CD4-positive, alpha-beta T cell treated with Interleukin-17A for 4 hours (primary cell): ENCODE results near the gene TRIM56.
"Not testable (repeated sequence)": the region's sequence is repeated elsewhere in the genome, so short reads cannot be mapped to it uniquely, and the experiment has no call there.

ENCODE experiments used
- DNase-seq: peaks from one replicate; pipeline ENCODE4 v3.0.0-alpha.2; 2020; ENCODE audit warnings: mixed read lengths

Gene TRIM56

DNA sequence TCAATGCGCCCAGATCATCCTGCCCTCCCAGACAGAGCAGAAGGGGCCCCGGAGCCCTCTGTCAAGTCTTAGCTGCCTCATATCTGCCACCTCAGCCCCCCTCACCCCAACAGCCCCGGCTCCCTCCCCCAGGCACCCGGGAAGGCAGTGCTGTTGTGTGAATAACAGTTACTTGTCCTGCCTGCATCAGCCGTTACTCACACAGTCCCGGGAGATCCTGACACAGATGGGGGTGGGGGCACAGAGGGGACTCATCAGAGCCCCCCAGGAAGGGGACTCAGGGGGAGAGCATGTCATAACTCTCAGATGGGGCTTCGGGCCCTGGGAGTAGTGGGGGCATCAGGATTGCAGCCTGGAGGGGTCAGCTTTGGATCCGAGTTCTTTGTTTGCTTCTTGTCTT lies 29.2 kb downstream of the TRIM56 start:
- DNase-seq: no peak

DNA sequence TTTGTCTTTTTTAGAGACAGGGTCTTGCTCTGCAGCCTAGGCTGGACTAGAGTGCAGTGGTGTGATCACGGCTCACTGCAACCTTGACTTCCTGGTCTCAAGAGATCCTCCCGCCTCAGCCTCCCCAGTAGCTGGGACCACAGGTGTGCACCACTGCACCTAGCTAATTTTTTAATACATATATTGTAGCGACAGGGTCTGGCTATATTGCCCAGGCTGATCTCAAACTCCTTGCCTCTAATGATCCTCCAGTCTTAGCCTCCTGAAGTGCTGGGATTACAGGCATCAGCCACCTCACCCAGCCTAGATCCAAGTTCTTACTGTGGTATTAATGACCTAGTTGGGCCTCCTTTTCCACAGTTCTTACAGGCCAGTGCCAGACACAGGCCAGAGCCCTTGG lies 29.9 kb downstream of the TRIM56 start:
- DNase-seq: no peak

DNA sequence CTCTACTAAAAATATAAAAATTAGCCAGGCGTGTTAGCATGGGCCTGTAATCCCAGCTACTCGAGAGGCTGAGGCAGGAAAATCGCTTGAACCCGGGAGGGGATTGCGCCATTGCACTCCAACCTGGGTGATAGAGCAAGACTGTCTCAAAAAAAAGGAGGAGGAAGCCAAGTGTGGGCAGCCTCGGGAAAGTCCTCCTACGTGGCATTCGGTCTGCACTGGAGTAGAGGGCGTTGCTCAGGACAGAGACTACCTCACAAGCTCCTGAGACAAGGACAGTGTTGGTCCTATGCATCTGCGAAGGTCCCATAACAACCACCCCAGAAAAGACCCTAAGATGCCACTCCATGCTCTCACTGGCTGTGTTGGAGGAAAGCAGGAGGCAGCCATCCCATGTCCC lies 31.6 kb downstream of the TRIM56 start:
- no peak for DNase-seq

DNA sequence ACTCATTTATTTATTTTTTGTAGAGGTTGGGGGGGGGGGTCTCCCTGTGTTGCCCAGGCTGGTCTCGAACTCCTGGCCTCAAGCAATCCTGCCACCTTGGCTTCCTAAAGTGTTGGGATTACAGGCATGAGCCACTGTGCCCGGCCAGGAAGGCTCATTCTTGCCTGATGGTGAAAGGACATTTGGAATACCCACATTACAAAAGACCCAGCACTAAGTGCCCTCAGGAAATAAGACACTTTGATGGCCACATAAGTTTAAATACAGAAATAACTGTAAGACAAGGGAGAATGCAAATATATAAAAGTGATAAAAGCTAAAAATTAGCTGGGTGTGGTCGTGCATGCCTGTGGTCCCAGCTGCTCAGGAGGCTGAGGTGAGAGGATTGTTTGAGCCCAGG lies 33.6 kb downstream of the TRIM56 start:
- DNase-seq: no peak

DNA sequence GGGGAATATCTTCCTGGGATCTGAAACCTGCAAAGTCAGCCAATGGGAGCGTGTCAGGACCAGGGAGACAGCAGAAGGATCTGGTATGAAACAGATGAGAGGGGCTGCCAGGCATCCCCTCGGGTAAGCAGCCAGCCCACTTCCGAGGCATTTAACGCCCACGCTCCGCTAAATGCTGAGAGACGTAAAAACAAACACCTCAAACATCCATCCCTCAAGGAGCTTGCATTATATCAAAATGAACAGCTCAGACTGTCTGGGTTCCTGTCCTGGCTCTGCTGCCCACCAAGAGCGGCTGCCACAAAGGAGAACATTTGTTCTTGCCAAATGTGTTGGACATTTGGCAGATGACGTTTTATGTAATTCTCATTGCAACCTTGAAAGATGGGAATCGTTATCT lies 34.6 kb downstream of the TRIM56 start:
- DNase-seq: no peak

DNA sequence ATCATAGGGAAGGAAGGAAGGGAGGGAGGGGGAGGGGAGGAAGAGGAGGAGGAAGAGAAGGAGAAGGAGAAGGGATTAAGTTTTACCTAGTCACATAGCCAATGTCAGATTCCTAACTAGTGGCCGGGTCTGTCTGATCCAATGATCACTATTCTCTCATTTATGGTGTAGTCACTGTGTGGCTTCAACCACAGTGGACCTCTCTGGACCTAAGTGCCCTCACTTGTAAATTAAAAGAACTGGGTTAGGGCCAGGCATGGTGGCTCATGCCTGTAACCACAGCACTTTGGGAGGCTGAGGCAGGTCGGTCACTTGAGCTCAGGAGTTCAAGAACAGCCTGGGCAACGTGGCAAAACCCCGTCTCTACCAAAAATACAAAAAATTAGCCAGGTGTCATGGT lies 35.0 kb downstream of the TRIM56 start:
- DNase-seq: no peak

DNA sequence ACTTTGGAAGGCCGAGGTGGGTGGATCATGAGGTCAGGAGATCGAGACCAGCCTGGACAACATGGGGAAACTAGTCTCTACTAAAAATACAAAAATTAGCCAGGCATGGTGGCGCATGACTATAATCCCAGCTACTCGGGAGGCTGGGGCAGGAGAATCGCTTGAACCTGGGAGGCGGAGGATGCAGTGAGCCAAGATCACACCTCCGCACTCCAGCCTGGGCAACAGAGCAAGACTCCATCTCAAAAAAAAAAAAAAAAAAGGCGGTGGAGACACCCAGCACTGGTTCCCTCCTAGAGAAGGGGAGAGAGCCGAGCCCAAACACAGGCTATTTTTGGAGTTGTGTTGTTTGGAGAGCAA lies 36.3 kb downstream of the TRIM56 start:
- DNase-seq: not testable (repeated sequence)

DNA sequence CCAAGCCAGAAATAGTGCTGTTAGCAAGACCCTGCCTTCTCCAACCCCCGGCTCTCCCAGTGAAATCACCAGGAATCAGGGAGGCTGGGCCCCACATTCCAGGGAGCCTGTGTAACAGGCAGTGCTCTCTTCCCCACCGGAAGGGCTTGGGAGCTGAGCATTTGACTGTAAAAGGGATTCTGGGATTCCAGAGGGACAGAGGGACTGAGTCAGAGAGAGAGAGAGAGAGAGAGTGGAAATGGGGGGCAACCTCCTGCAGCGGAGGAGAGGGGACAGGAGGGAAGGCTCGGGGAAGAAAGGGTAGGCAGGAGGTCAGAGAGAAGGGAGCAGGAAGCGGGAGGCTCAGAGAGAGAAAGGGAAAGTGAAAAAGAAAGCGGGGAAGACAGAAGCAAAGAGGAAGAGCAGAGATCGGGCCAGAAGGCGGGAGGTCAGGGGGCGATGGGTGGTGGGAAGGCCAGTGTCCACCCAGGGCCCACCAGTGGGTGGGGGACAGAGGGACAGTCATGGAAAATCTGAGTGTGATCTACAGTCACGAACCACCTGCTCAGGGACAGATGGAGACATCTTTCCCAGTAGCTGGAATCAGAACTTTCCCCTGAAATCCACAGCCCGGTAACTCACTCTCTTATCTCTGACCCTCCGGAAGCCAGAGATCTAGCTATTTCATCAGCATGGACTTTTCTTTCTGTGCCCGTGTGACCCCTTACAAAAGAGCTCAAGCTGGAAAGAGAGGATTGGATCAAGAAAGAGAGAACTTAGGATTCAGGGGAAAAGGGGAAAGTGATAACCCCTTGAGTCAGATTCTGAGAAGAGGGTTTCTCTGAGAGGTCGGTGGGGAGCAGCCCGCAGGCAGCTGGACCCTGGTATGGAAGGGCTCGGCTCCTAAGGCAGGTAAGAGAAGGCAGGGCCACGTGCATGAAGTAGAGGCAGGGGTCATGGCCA lies 37.0 kb downstream of the TRIM56 start:
- DNase-seq: no peak

DNA sequence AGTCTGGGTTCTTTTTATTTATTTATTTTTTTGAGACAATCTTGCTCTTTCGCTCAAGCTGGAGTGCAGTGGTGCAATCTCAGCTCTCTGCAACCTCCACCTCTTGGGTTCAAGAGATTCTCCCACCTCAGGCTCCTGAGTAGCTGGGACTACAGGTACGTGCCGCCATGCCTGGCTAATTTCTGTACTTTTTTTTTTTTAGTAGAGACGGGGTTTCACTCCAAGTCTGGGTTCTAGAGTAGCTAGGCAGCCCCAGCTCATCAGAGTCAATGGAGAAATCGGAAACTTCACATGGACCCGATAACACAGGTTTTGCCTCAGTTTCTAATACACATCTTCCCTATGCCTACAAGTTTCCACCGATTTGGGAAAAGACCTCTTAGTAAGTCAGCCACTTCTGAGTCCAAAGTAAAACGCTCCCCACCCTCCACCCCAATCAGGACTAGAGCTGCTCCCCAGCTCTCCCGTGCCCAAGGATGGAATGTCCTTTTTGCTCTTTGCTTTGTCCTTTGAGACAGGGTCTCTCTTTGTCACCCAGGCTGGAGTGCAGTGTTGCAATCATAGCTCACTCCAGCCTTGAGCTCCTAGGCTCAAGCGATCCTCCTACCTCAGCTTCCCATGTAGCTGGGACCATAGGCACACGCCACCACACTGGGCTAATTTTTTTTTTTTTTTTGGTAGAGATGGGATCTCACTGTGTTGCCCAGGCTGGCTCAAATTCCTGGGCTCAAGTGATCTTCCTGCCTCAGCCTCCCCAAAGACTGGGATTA lies 37.8 kb downstream of the TRIM56 start:
- DNase-seq: no peak

DNA sequence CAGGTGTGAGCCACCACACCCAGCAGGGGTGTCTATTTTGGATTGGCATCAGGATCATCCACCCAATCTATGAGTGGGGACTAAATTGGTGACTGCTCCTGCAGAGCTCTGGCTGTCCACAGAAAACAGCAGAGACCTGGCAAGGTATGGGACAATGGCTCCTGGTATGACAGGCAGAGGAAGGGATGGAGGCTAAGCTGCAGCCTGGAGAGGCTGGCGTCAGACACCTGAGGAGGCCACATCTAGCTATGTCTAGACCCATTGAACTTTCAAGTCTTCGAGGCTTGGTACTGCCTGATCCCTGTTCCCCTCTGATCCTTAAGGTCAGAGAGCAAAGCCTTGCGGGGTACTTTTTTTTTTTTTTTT lies 38.4 kb downstream of the TRIM56 start:
- DNase-seq: no peak

DNA sequence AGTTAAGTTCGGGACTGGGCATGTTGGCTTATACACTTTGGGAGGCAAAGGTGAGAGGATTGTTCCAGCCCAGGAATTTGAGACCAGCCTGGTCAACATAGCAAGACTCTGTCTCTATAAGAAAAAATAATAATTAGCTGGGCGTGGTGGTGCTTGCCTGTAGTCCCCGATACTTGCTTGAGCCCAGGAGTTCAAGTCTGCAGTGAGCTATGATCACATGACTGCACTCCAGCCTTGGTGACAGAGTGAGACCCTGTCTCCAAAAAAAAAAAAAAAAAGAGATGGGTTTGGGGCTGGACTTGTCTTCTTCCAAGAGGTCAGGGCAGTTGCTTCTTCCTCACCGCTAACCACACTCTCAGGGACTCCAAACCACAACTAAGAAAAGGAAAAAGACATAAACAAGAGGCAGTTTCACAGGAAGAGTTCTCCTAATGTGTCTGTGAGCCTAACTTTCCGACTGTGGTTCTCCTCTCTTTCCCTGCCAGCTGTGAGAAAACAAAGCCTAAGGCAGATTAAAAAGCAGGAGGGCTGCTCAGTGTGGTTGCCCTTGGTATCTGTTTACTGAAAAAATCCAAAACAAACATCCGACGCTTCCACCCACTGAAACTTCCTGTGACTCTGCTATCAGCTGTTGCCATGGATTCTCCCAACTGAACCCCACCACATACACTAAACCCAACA lies 39.2 kb downstream of the TRIM56 start:
- DNase-seq: no peak

DNA sequence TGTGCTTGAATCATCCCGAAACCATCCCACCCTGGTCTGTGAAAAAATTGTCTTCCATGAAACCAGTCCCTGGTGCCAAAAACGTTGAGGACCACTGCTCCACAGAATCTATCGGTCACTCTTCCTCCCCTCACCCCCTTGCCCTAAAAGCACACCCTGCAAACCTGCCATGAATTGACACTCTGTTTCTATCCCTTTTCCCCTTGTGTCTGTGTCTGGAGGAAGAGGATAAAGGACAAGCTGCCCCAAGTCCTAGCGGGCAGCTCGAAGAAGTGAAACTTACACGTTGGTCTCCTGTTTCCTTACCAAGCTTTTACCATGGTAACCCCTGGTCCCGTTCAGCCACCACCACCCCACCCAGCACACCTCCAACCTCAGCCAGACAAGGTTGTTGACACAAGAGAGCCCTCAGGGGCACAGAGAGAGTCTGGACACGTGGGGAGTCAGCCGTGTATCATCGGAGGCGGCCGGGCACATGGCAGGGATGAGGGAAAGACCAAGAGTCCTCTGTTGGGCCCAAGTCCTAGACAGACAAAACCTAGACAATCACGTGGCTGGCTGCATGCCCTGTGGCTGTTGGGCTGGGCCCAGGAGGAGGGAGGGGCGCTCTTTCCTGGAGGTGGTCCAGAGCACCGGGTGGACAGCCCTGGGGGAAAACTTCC lies 40.8 kb downstream of the TRIM56 start:
- DNase-seq: no peak

DNA sequence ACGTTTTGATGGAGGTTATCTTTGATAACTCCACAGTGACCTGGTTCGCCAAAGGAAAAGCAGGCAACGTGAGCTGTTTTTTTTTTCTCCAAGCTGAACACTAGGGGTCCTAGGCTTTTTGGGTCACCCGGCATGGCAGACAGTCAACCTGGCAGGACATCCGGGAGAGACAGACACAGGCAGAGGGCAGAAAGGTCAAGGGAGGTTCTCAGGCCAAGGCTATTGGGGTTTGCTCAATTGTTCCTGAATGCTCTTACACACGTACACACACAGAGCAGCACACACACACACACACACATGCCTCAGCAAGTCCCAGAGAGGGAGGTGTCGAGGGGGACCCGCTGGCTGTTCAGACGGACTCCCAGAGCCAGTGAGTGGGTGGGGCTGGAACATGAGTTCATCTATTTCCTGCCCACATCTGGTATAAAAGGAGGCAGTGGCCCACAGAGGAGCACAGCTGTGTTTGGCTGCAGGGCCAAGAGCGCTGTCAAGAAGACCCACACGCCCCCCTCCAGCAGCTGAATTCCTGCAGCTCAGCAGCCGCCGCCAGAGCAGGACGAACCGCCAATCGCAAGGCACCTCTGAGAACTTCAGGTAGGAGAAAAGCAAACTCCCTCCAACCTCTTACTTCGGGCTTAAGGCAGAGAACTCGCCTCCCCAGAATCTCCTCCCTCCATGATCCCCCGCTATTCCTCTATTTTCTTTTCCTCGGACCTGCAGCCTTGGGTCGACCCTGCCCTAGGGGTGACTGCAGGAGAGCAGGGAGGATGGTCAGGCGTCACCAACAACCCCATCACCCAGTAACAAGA lies 41.6 kb downstream of the TRIM56 start, which contains the start of gene SERPINE1:
Gene SERPINE1, plus strand, starts transcription at position 454 of the 809 bp plus-strand sequence. CDS start 1,290 bp downstream, outside the sequence.
- DNase-seq: peak; percentile 71

DNA sequence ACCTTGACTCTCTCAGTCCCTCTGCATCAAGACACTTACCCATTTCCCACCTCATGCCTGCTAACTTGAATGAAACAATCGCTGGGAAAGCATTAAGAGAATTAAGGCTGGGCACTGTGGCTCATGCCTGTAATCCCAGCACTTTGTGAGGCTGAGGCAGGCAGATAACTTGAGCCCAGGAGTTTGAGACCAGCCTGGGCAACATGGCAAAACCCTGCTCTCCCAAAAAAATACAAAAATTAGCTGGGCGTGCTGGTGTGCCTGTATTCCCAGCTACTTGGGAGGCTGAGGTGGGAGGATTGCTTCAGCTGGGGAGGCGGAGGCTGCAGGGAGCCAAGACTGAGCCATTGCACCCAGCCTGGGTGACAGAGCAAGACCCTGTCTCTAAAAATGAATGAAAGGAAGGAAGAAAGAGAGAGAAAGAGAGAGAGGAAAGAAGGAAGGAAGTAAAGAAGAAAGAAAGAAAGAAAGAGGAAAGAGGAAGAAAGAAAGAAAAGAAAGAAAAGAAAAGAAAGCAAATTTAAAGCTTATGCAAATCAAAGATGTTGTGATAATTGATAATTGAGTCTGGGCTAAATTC lies 42.3 kb downstream of the TRIM56 start:
- no peak for DNase-seq

DNA sequence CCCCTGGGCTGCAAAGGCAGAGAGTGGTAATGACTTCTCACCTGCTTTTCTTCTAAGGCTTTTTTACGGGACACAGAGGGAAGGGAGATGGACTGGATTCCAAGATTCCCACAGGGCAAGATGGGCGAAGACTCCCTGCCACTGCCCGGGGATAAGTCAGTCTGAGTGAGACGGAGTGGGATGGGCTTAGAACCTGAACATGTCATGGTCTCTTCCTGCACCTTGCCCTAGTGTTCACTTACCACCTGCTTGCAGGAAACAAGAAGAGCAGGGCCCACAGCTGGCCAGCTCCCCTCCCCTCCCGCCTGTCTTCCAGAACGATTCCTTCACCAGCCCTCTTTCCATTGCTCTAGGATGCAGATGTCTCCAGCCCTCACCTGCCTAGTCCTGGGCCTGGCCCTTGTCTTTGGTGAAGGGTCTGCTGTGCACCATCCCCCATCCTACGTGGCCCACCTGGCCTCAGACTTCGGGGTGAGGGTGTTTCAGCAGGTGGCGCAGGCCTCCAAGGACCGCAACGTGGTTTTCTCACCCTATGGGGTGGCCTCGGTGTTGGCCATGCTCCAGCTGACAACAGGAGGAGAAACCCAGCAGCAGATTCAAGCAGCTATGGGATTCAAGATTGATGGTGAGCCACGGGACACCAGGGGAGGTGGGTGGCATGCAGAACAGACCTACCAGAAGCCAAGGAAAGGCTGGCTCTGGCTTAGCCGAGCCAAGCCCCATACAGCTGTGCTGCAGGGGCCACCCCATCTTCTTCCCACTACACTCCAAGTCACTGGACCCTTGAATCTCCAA lies 43.0 kb downstream of the TRIM56 start:
- no peak for DNase-seq

DNA sequence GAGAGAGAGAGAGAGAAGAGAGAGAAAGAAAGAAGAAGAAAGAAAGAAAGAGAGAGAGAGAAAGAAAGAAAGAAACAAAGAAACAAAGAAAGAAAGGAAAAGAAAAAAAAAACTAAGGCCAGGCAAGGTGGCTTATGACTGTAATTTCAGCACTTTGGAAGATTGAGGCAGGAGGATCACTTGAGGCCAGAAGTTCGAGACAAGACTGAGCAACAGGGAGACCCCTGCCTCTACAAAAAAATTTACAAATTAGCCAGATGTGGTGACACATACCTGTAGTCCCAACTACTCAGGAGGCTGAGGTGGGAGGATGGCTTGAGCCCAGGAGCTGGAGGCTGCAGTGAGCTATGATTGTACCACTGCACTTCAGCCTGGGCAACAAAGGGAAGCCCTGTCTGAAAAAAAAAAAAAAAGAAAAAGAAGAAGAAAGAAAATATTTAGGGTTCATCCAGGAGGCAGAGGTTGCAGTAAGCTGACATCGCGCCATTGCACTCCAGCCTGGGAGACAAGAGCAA lies 44.4 kb downstream of the TRIM56 start:
- no peak for DNase-seq

DNA sequence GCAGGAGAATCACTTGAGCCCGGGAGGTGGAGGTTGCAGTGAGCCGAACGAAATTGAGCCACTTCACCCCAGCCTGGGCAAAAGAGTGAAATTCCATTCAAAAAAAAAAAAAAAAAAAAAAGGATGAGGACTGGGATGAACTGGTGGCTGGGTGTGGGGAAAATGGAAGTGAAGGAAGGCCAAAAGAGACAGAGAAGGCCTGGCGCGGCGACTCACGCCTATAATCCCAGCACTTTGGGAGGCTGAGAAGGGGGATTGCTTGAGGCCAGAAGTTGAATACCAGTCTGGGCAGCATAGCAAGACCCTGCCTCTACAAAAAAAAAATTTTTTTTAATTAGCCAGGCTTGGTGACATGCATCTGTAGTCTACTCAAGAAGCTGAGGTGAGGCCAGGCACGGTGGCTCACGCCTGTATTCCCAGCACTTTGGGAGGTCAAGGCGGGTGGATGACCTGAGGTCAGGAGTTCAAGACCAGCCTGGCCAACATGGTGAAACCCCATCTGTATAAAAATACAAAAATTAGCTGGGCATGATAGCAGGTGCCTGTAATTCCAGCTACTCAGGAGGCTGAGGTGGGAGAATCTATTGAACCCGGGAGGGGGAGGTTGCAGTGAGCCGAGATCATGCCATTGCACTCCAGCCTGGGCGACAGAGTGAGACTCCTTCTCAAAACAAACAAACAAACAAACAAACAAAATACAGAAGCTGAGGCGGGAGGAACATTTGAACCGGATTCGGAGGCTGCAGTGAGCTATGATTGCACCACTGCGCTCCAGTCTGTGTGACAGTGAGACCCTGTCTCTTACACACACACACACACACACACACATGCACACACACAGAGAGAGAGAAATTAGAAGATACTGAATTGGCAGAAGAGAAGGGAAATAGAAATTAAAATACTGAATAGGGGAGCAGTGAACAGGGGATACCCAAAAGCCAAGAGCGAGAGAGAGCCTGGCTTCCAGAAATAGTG lies 47.6 kb downstream of the TRIM56 start:
- DNase-seq: not testable (repeated sequence)

DNA sequence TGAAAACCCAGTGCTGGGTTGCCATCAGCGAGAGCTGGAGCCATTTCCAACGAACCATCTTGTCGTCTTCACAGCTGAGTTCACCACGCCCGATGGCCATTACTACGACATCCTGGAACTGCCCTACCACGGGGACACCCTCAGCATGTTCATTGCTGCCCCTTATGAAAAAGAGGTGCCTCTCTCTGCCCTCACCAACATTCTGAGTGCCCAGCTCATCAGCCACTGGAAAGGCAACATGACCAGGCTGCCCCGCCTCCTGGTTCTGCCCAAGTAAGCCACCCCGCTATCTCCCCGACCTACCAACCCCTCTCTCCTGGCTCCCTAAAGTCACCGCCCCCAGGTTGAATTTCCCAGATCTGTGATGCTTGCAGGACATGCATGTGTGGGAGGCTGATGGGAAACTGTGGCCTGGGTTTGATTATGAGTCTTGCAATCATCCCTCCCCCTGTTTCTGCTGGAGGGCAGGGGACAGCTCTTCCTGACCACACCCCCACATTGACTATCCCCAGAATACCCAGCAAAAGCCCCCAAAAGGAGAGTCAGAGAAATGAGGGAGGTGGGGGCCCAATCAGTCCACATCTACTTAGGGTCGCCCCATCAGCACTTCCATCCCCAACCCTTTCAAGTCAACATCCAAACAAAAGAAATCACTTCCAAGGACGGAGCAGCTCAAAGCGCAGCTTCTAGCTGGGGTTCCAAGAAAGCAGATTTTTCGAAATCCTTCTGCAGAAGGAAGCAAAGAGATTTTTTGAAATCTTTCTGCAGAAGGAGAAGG lies 48.5 kb downstream of the TRIM56 start:
- no peak for DNase-seq
